Stomach (tissue), 4 donors: Measurements from ENCODE around the gene HMGCS2.

Experiments used
- CTCF ChIP-seq, 7 experiments: fragments of 450-650 bp in 4 of 7; fragments of 200-600 bp in 3 of 7; sonication (generic) in 3 of 7; IDR thresholded peaks; one replicate each; pipeline ENCODE4 v1.5.1; 2016 to 2019; ENCODE audit warnings: antibody characterized with exemption in 7 of 7, control low read depth in 2 of 7, mild to moderate bottlenecking in 1 of 7
- EP300 ChIP-seq: sonication (generic); formaldehyde crosslinking; IDR thresholded peaks from one replicate; pipeline ENCODE4 v1.6.1; 2017; ENCODE audit warnings: antibody characterized with exemption
- POLR2AphosphoS5 ChIP-seq, 3 donors: sonication (generic); formaldehyde crosslinking; IDR thresholded peaks; one replicate each; pipeline ENCODE4 v1.6.1; 2016; ENCODE audit warnings: antibody characterized with exemption in 3 of 3

DNA sequence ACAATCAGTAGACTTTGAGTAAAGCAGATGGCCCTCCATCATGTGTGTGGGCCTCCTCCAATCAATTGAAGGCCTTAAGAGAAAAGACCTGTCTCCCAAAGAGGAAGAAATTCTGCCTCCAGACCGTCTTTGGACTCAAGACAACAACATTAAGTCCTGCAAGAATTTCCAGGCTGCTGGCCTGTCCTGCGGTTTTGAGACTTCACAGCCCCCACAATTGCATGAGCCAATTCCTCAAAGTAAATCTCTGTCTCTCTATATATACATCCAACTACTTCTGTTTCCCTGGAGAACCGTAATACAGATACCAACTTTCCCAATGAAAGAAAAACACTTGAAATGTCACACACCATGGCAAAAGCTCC lies 26.2 kb upstream of the HMGCS2 start:
- TF ChIP-seq POLR2AphosphoS5 (IDR thresholded peaks at IDR 0.05) (no peak), CTCF (IDR thresholded peaks at IDR 0.05) (no peak), EP300 (no peak)
